COR-L47 (cell line): Measurements from ENCODE around the gene FHOD1.
A peak's percentile ranks its signal among the peaks of the same experiment; 100 is the strongest.

Experiments
- DNase-seq: peaks from one replicate; lab custom pipeline; 2025; lab: John Stamatoyannopoulos, UW

The FHOD1 gene

DNA sequence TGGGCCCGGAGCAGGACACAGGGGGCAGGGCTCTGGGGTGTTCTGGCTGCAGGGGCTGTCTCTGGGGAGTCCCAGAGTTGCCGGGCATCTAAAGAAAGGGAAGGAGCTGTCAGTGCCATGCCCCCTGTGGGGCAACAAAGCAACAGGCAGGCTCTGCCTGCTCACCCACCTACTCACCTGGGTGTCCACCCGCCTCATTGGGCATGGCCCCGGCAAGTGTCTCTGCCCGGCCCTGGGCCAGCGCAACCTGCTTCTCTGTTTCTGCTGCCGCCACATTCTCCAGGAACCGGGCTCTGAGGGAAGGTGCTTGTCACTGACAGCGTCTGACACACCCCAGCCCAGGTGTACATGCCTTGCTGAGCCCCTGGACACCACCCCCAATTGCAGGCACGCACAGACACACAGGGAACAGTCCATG, 13.1 kb downstream of the FHOD1 start:
- no peak for DNase-seq

DNA sequence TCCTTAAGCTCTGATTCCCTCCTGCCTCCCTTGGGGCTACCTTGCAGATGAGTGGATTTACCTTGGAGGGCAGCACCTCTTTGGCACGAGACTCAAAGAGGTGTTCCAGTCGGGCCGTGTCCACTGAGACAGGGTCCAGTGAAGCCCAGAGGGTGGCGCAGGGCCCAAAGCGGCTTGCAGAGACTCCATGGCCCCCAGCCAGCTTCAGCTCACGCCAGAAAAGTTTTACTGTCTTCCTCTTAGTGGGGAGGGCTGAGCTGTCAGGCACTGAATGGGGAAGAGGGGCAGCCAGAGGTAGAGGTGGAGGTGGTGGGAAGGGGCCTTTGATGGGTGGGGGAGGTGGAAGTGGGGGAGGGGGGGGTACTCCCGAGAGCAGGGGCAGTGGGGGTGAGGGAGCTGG, 13.7 kb downstream of the FHOD1 start:
- no peak for DNase-seq

DNA sequence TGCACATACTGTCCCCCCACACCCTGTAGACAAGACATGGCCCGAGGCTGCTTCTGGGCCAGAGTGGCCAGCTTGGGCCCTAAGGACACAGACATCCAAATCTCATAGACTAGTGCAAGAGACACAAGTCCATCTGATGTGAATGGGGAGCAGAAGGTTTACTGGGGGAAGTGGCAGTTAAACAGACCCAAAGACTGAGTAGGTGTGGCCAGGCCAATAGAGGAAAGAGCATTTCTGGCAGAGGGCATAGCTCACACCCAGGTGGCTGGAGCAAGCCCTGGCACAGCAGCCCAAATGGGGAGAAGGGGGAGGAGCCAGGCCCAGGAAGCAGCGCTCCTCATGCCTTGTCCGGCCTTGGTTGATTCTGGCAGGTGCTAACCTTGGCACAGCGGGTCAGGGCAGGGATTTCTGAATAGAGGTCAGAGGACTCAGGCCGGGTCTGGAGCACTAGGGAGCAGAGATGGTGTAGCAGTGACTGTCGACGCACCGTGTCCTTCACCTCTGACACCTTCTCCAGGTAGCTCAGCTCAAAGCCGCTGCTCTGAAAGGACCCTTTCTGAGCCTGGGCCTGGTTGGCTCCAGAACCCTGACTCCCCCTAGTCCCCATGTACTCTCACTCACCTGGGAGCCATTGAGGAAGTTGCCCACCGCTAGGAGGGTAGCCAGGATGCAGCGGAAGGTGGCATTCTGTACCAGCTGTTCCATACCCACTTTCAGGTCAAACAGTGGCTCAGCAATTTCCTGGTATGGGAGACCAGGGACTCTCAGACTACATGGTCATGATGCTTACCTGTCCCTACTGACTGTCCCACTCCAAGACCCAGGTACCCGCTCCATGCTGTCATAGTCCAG, 16.2 kb downstream of the FHOD1 start:
- DNase-seq: no peak

DNA sequence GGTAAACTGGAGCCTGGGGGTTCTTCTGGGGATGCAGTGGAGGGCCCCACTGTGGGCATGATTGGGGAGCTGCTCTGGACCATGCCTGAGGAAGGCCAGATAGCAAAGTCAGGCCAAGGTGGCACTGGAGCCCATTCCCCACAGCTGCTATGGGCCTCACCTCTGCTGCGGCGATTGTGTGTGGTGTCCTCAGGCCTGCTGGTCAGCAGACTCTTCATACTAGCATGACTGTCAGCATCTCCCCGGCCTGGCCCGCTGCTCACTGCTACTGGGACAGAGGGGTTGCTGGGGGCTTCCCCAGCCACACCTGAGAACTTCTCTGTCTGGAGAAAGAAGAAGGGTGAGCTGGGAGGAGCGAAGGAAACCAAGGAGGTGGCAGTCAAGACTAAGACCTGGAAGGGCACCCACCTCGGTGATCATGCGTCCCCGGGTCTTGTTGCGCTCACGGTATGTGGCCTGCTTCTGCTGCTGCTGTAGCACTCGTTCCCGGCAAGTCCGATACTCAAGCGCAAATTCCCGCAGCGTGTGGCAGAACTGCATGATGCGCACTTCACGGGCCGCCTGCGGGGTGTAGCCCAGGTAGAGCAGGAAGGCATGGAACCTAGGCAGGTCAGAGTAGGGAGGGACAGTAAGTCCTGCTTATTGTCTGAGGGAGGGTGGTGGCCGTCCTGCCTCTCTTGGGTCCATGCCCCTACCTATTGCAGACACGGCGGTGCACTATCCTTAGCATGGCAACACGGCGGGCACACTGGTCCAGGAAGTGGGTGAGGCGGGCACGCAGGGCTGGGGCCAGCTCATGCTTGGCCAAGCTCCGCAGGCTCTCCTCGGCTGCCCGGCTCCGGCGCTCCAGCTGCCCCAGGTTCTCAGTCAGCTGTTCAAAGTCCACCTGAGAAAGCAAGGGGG, 17.1 kb downstream of the FHOD1 start:
- no peak for DNase-seq

DNA sequence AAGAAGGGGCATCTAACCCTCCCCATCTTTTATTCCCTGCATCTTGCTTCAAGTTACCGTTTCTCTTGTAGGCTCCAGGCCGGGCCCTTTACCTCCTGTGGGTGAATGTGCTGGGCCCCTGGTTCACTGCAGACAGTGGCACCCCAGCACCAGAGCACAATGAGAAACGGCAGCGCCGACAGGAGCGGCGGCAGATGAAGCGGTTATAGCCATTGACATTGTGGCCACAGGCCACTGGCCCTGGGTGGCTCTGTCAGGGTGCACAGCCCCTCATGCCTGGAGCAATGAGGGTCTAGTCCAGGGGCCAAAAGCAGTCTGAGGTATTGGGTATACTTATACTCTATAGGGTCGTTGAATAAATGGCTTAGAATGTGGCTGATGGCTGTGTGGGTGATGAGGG, 18.4 kb downstream of the FHOD1 start:
- DNase-seq: no peak

DNA sequence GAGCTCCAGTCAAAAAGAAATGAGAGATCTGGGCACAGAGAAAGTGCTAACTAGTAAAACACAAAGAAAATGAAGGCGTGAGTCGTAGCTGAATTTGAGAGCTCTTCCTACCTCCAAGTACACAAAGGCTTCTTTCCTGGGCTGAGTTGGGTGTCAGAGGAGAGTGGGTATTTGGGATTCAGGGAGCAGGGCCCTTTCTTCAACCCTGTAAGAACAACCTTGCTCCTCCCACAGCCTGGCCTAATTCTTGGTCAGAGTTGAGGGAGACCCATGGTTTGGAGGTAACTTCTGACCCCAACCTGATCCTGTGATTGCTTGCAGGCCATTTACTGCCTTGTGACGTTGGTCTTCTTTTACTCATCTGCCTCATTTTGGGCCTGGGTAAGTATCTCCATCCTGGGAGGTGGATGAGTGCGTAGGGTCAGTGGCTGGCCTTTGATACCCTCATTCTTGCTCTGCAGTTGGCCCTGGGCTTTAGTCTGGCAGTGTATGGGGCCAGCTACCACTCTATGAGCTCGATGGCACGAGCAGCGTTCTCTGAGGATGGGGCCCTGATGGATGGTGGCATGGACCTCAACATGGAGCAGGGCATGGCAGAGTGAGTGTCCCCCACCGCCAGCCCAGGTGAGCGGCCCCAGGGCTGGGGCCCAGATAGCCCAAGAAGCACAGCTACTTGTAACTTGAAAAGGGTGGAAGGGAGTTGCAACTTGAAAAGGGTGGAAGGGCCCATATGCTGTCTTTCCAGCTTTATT, 19.1 kb downstream of the FHOD1 start:
- DNase-seq: no peak

DNA sequence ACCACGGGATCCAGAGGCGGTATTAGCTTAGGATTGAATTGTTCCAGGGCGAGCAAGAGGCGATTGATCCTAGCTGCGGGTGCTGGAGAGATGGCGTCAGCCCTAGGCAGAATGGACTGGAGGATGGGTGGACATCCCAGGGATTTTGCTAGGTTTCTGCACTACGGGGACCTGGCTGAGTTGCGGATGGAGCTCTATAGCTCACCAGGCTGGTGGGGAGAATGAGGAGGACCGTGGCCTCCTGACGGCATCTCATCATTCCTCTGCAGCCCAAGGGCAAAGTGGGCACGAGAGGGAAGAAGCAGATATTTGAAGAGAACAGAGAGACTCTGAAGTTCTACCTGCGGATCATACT, 19.7 kb downstream of the FHOD1 start:
- no peak for DNase-seq

DNA sequence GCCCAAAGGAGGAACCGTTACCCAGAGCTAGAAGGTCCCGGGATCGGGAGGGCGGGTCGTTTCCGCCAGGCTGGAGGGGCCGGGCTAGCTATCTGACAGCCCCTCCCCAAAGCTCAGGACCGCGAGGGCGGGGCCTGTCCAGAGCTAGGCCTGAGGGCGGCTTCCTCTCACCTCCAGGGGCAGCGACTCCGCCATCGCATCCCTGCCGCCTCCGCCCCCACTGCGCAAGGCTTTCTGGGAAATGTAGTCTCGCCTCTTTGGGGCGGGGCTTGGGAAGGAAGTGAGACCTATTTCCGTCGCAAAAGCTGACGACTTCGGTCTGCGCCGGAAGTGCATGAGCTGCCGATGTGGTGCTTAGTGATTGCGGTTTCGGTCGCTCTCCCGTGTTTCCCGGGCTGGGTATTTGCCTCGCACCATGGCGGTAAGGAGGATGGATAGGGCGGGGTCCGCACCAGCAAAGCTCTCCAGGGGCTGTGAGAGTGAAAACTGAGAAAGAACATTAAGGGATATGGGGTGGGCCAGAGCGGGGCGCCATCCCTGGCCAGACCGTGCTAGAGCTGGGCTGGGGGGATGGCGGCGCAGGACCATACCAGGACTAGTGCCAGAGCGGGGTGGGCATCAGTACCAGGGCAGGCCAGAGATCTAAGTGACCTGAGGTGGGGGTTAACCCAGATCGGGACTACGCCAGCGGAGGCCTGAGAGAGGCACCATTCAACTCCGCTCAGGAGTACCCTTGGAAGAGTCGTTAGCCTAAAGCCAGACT, 20.3 kb downstream of the FHOD1 start, which contains the start of gene TMEM208:
Gene TMEM208 (plus strand): TSS at position 327 of the 763 bp plus-strand sequence. CDS start 89 bp downstream, at position 416.
- DNase-seq: peak; percentile 97

DNA sequence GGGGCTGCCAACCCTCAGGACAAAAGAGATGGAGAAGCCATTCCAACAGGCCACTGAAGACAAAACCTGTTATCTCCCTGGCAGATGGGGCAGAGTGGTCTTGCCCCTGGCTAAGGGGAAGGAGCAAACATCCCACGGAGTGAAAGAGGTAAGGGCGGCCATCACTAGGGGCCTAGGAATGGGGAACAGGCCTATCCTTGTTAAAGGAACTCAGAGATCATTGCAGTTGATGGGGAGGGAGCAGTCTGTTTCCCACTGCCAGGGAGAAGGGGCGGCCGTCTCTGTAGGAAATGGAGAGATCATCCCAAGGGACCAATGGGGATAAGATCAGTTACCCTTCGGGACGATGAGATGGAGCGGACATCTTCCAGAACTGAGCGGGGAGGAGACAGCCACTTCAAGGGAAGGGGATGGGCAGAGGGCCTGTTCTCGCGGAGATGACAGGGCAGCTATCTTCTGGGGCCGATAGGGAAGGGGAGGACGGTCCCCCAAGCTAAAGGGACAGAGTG, 20.9 kb downstream of the FHOD1 start:
- no peak for DNase-seq

DNA sequence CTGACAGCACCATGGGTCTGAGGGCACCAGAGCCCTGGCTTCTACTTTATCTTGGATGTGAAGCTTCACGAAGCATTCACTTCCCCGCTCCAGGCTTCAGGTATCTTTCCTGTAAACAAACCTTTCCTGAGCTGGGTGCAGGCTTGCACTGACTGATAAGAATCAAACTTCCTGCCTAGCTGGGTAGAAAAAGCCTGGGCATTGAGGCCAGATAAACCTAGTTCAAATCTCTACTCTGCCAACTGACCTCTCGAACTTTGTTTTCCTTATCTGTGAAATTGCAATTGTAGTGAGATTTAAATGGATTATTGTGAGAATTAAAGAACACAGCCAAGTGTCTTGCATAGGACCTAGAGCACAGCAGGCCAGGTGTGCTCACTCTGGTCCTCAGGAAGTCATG, 23.3 kb downstream of the FHOD1 start:
- DNase-seq: no peak

DNA sequence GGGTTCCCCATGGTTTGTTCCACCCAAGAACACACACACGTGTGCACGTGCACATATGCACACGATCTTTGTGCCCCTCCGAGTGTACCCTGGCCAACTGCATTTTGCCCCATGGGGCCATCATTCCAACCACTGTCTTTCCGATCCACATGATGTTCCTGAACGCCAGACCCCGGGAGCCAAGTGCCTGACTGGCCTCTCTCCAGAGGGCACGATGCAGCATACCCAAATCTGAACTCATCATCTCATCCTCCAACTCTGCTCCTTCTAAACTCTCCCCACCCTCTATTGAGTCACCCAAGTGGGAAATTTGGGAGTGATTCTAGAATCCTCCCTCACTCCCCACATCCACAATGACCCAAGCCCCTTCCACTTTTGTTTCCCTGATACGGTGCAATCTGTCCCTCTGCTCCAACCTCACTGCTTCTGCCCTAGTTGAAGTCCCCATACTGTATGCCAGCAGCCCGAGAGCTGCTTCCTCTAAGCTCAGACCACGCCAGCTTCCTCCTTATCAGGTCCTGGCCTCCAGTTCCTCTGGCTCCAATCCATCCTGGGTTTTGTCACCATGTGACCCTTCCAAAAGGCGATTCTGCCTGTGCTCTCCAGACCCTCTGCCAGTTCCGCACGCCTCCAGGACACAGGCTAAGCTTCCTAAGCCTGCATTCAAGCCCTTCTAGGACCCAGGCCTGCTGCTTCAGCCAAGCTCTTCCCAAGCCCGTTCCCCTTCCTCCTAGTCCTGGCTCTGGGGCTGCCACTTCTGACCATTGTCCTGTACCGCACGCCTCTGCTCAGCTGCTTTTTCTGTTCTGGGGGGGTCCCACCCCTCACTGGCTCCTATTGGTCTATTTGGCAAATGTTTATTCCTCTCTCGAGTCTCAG, 30.4 kb downstream of the FHOD1 start:
- DNase-seq: no peak

DNA sequence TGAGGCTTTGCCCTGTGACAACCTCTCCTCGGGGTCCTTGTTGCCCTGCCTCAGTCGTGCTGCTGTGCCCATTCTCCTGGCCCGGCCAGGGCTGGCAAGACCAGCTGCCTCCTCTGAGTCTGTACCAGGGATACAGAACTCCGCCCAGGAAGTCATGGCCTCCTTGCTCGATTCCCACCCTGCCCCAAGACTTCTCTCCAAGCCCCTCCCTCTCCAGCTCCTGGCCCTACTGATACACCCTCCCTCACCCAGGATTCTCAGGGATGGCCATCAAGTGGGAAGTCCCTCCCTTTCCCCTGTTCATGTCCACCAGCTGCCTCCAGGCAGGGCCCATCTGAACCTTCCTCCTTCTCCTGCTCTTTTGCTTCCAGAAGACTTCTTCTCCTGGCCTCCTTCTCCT, 31.6 kb downstream of the FHOD1 start:
- no peak for DNase-seq

DNA sequence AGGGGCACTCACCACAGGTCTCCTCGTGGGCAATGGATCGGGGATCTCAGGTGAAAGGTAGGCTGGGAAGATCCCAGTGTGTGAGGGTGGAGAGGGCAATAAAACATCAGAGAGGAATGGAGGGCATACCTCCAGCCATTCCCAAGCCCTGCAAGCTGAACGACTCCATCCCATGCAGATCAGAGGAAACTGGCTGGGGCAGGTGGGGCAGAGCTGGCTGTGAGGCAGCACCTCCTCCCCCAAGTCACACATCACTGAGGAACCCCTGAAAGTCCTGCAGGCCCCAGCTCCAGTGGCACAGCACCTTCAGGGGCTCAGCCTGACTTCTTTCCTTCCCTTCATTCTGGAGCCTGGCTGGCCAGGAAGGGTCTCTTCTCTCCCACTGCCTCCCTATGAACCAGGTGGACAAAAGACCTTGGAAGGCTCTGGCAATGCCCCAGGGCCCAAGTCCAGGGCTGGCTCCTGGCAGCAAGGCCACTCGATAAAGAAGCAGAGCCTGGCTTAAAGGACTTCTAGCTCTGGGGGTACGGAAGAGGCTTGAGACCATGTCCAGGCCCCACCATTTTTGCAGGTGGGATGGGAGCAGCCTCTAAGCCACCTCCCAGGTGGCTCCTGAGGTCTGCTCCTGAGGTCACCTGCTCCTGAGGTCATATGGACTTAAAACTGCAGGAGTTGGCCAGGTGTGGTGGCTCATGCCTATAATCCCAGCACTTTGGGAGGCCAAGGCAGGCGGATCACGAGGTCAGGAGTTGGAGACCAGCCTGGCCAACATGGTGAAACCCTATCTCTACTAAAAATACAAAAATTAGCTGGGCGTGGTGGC, 33.9 kb downstream of the FHOD1 start:
- no peak for DNase-seq

DNA sequence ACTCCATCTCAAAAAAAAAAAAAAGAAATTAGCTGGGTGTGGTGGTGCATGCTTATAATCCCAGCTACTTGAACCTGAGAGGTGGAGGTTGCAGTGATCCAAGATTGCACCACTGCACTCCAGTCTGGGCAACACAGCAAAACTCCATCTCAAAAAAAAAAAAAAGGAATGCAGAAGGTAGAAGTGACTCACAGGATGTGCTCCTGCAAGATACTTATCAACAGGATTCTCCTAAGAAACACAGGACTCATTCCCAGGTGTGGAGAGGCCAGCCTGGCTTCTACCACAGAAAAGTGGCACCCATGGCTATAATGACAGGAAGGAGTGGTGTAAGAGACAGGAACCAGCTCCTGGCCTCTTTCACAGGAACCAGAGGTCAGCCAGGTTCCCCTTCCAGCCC, 34.5 kb downstream of the FHOD1 start:
- no peak for DNase-seq

DNA sequence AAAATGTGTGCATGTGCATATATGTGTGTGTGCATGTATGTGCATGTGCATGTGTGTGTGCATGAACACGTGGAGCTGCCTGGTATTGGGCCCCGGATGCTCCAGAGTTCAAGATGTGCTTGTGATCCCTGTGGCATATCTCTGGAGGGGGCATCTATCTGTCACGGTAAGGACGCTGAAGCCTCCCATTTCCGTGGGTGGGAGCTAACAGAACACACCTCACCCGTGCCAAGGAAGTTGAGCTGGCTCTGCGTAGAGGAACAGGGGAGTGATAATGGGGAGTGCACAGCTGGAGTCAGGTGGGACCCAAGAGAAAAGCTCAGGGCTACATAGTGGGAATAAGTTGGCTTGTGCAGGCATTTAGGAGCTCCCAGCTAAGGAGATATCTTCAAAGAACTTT, 35.6 kb downstream of the FHOD1 start:
- DNase-seq: no peak

DNA sequence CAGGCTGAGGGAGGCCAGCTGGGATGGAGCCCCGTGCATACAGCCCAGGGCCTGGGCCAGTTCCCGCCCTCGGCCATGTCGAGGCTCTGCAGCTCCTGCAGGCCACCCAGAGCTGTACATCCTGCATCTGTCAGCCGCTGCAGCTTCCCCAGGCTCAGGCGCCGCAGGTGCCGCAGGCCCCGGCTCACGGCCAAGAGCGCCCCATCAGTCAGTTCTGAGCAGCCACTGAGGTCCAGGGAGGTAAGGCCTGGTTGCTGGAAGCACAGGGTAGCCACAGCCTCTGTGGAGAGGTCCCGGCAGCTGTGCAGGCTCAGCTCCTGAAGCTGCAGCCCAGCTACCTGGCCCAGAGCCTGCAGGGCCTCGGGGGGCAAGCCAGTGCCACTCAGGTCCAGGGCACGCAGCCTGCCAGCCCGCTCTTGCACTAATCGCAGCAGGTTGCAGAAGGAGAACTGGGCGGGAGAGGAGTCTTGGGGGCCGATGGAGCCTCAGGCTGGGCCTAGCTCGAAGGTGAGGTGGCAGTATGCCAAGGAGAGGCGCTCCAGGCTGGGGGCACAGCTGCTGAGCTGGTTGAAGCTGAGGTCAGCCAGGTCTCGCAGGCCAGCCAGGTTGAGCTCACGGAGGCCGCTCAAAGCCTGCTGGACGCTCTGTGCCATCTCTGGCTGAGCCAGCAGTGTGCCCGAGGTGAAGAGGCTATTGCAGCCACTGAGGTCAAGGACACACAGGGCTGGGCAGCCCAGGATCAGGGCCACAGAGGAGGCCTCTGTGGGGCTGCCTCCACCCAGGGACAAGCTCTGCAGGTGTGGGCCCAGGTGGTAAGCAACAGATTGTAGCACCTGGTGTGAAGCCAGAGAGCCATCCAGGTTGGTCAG, 37.0 kb downstream of the FHOD1 start:
- DNase-seq: no peak

DNA sequence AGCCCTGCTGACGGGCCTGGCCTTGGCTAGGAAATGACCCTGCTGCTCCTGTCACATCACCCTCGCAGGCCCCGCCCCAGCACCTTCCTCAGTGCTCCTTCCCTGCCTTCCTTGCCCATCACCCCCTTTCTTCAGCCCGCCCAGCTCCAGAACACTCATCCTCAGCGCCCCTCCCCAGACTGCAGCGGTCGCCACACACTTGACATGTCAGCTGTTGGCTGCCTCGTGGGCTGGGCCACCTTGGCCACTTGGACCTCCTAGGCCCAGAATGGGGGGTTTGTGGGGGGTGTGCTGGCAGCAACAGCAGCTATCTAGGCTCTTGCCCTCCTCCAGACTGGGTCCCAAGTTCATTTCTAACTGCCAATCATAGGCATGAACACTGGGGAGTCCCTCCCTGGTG, 37.7 kb downstream of the FHOD1 start:
- DNase-seq: no peak

DNA sequence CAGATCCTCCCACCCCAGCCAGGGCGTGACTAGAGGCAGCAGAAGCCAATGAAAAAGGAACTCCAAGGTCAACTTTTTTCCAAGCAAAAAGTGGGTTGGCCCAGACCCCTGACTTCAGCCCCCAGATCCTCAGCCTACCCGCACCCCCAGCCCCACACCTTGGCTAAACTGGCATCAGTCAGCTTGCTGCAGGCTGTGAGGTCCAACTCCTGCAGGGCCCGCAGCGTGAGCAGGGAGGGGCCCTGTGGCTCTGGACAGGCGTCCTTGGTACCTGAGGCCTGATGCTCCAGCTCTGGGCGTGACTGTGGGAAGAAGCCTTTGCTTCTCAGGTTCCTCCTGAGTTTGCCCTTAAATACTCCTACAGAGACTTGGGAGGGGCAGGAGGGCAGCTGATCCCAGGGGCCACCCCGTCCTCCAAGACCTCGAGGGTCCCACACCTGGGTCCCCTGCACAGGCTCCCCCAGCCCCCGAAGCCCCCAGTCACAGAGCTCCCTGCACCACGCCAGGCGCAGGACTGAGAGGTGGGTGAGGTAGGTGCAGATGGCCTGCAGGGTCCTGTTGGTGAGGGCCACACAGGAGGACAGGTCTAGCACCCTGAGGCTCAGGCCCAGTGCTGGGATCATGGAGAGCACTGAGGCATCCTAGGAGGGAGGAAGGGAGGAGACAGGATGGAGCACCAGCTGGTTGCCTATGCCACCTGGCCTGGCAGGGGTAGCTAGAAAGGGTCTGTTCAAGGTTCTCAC, 39.0 kb downstream of the FHOD1 start:
- DNase-seq: no peak
